Fibroblast of peridontal ligament (primary cell): ENCODE measurements around the gene SLC39A6.
"Not testable (repeated sequence)": the region's sequence is repeated elsewhere in the genome, so short reads cannot be mapped to it uniquely, and the experiment has no call there.

Experiments used
- DNase-seq: peaks from one replicate; pipeline ENCODE4 v3.0.0-alpha.2; 2010; ENCODE audit errors: extremely low read depth

The SLC39A6 gene

DNA sequence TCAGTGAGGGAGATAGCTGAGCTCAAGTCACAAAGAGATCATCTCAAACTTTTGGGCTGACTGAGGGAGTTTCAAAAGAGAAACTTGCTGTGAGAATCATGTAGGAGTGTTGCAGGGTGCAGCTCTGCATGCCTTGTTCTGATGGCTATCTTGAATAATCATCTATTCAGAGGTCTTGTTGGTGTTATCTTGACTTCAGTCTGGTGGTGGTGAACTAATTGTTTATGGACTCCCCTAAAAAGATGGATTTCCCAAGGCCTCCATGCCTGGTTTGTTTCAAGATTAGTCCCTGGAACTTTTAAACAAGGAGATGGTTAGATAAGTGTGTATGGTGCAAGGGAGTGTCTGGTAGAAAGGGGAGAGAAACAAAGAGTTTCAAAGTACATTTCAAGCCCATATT, 29.8 kb downstream of the SLC39A6 start:
- DNase-seq: no peak

DNA sequence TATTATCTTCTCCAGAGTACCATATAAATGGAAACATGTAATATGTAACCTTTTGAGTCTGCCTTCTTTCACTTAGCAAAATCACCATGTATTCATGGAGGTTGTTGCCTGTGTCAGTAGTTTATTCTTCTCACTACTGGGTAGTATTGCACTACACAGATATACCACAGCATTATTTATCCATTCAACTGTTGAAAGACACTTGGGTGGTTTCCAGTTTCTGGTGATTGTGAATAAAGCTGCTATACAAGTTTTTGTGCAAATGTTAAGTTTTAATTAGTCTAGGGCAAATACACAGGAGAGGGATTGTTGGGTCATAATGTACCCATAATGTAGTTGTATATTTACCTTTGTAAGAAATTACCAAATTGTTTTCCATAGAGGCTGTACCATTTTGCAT, 32.2 kb downstream of the SLC39A6 start:
- no peak for DNase-seq

- DNase-seq: peak; percentile 89
Observed at GRCh38 chr18:36095936-36096519, 33.1 kb downstream of the SLC39A6 start.

DNA sequence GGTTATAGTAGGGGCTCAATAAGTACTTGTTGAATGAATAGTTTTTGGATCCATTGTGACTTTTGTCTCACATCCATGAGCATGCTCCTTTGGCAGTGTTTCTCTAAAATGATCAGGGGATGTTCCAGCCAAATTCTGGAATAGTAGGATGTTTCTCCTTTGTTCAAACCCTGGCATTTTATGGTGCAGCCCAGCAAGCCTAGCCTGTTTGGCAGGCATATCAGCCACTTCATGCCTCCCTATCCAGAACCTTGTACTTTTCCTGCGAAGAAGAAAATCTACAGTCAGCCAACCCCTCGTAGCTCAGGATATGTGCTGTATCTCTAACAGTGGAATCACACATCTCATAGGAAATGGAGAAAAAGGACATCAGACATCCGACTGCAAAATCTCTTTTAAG, 34.7 kb downstream of the SLC39A6 start:
- no peak for DNase-seq

DNA sequence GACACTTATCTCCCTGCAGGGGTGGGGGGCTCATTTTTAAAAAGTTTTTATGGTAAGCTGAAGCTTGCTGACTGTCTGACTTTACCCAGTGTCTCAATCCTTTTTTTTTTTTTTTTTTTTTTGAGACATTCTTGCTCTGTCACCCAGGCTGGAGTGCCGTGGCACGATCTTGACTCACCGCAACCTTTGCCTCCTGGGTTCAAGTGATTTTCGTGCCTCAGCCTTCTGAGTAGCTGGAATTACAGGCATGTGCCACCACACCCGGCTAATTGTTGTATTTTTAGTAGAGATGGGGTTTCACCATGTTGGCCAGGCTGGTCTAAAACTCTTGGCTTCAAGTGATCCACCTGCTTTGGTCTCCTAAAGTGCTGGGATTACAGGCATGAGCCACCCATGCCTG, 37.0 kb downstream of the SLC39A6 start:
- DNase-seq: not testable (repeated sequence)

DNA sequence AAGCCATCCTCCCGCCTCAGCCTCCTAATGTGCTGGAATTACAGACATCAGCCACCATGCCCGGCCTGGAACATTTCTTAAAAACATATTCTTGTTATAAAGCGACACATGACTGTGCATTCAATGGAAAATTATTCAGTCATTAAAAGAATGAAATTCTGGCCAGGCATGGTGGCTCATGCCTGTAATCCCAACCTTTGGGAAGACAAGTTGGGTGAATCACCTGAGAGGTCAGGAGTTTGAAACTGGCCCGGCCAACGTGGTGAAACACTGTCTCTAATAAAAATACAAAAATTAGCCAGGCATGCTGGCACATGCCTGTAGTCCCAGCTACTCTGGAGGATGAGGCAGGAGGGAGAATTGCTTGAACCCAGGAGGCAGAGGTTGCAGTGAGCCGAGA, 40.1 kb downstream of the SLC39A6 start:
- DNase-seq: no peak

DNA sequence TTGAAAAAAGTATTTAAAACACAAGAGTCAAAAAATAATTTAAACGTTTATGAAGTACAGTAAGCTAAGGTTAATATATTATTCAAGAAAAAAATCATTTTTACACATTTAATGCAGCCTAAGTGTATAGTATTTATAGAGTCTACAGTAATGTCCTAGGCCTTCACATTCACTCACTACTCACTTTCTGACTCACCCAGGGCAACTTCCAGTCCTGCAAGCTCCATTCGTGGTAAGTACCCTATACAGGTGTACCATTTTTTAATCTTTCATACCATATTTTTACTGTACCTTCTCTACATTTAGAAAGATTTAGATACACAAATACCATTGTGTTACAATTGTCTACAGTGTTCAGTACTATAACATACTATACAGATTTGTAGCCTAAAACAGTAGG, 40.9 kb downstream of the SLC39A6 start:
- no peak for DNase-seq

- DNase-seq: no peak
Observed at GRCh38 chr18:36086186-36086585, 43.0 kb downstream of the SLC39A6 start.

GRCh38 chr18:36085195-36085594, 43.9 kb downstream of the SLC39A6 start:
- DNase-seq: no peak

DNA sequence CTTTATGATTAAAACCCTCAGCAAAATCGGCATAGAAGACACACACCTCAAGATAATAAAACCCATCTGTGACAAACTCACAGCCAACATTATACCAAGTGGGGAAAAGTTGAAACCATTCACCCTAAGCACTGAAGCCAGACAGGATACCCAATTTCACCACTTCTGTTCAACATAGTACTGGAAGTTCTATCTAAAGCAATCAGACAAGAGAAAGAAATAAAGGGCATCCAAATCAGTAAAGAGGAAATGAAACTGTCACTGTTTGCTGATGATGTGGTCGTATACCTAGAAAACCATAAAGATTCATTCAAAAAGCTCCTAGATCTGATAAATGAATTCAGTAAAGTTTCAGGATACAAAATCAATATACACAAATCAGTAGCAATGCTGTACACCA, 45.4 kb downstream of the SLC39A6 start:
- no peak for DNase-seq

- not testable (repeated sequence) for DNase-seq
Observed at GRCh38 chr18:36081118-36081517, 48.0 kb downstream of the SLC39A6 start.

- DNase-seq: peak; percentile 75
Observed at GRCh38 chr18:36078751-36079529, 50.2 kb downstream of the SLC39A6 start.

GRCh38 chr18:36077764-36078163, 51.4 kb downstream of the SLC39A6 start:
- DNase-seq: not testable (repeated sequence)

- DNase-seq: peak; percentile 85
Observed at GRCh38 chr18:36075862-36076587, 53.1 kb downstream of the SLC39A6 start.

DNA sequence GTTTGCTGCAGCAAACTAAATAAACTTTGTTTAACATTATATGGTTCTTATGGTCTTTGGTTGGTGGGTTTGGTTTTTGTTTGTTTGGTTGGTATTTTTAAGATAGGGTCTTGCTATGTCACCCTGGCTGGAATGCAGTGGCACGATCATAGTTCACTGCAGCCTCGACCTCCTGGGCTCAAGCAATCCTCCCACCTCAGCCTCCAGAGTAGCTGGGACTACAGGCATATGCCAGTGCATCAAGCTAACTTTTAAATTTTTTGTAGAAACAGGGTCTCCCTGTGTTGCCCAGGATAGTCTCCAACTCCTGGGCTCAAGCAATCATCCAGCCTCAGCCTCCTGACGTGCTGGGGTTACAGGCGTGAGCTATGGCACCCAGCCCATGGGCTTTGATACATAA, 54.7 kb downstream of the SLC39A6 start:
- DNase-seq: no peak

DNA sequence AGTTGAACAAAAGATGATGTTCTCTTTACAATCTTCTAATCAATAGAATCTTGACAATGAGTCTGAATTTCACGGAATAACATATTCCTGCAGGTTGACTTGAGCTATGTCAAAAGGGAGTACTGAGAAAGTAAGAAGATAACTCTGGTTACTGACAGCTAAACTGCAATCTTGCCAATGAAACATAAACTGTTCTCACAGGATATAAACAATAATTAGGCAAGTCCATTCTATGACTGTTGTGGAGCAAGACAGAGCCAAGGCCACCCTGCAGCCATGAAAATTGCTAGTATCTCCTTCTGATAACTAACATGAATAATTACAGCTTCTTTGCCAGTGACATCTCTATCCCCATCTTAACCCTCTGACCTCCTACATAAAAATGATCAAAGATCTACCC, 55.5 kb downstream of the SLC39A6 start:
- peak; percentile 7 for DNase-seq

GRCh38 chr18:36072406-36072805, 56.7 kb downstream of the SLC39A6 start:
- not testable (repeated sequence) for DNase-seq

DNA sequence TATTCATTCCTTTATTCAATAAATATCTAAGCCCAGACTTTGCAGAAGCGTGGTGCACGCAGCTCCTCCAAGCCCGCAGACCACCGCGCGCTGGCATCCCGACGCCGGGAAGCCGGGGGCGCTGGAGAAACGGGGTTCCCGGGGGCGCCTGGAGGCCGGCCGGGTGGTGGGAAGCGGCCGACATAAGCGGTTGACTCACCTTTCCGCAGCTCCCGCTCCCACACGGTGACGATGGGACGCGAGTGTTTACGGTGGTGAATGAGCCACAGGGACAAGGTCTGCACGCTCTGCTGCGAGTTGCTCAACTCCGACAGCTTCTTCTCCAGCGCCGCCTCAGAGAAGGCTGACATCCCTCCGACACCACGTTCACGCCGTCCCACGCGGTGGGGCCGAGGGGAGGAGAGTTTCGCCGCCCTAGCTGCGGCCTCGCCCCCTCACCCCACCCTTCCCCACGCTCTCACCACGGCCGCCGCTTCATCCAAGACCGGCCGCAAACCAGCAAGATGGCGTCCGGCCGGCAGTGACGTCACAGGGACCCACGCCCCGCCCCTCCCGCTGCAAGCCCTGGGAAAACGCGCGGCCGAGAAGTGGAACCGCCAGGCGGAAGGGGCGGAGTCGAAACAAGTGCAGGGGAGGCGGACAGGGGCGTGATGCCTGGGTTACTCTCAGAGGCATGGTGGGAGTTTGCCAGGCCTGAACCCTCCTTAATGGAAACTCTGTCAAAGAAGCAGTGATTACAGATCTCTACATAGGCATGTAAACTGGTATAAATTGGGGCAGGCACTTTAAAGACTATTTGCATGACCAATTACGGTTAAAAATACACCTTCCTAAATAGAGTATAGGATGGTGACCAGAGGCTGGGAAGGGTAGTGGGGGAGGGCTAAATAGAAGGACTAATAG, 61.8 kb downstream of the SLC39A6 start, which contains the start of gene RPRD1A:
TSS of gene RPRD1A (minus strand) at position 505 of the 903 bp plus-strand sequence. CDS start at position 350, 155 bp downstream.
- DNase-seq: peak; percentile 89

DNA sequence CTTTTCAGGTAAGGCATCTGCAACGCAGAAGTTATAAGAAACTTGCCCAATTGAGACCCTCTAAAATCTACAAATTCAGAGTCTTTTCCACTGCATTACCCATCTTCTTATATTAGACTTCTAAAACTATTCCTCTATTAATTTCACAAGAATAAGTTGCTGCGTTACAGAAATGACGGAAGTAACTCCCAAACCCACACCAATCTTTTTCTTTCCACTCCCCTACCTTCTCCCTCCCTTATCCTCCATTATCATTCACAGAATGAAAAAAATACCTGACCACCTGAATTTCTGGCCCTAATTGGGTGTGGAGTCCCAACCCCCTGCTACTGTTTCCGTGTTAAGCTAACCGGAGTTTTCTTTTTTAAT, 62.5 kb downstream of the SLC39A6 start:
- DNase-seq: peak; percentile 21

DNA sequence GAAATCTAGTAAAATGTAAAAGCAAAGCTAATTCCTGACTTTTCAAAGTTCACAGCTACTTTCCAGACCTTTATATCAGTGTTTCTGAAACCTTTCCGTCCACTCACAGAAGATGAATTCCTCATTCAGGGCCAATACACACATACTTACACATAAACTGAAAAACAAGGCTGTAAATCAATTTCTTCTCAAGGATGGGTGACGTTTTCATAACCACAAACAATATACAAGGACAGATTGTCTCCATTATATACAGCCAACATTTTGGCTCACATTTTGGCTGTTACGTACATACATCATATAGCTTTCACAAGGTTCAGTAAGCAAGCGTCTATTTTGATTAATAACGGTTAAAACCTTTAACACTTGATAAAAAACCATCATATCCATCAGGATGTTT, 63.1 kb downstream of the SLC39A6 start:
- peak; percentile 52 for DNase-seq

- not testable (repeated sequence) for DNase-seq
Observed at GRCh38 chr18:36064809-36065079, 64.4 kb downstream of the SLC39A6 start.
